Fibroblast of pulmonary artery (primary cell): ENCODE data around the gene ARID2.

Experiments used
- DNase-seq: peaks from one replicate; pipeline ENCODE4 v3.0.0-alpha.2; 2010; ENCODE audit warnings: low read depth
- H3K4me3 ChIP-seq: replicated peaks from 2 replicates; pipeline ENCODE4 v1.5.1; 2011; ENCODE audit warnings: low read depth, mild to moderate bottlenecking, control low read depth, low read length, moderate library complexity
- TF ChIP-seq, protein P1 (sequence below): IDR thresholded peaks from 2 replicates; pipeline ENCODE4 v1.5.1; 2011; ENCODE audit warnings: mild to moderate bottlenecking, control low read depth, low read length, inconsistent platforms; ENCODE audit errors: missing control alignments

Gene ARID2

DNA sequence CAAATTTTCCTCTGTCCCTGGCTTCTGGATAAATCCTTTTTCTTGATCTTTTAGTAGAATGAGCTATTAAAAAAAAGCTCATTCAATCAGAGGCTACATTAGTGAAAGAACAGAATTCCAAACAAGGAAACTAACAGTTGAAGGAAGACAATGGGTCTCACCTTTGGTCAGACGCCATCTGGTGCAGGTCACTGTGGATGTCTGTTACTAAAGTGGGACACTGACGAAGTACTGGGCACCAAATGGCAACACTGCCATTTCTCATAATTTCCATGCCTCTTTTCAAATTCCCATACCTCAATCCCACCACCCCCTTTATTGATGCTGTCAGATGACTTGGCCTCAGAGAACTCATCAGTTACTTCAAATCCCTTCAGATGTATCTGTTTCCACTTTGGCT lies 24.5 kb upstream of the ARID2 start:
- no peak overlapping the region for H3K4me3 ChIP-seq
- TF ChIP-seq, protein P1, sequence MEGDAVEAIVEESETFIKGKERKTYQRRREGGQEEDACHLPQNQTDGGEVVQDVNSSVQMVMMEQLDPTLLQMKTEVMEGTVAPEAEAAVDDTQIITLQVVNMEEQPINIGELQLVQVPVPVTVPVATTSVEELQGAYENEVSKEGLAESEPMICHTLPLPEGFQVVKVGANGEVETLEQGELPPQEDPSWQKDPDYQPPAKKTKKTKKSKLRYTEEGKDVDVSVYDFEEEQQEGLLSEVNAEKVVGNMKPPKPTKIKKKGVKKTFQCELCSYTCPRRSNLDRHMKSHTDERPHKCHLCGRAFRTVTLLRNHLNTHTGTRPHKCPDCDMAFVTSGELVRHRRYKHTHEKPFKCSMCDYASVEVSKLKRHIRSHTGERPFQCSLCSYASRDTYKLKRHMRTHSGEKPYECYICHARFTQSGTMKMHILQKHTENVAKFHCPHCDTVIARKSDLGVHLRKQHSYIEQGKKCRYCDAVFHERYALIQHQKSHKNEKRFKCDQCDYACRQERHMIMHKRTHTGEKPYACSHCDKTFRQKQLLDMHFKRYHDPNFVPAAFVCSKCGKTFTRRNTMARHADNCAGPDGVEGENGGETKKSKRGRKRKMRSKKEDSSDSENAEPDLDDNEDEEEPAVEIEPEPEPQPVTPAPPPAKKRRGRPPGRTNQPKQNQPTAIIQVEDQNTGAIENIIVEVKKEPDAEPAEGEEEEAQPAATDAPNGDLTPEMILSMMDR: no peak
- DNase-seq: no peak

DNA sequence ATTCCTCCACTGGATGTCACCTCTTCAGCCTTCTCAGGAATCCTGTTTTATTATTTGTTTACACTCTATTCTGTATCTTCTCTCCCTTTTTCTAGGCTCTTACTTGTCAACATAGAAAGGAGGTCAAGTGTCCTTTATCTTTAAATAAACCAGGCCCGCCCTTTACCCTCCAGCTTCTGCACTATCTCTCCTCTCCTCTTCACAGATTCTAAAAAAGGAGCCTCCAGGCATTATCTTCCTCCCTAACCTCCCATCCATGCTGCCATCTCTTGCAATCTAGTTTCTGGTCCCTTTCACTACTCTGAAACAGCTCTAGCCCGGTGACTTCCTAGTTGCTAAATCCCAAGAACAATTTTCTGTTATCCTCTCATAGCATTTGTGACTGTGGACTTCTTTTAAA lies 24.1 kb upstream of the ARID2 start:
- TF ChIP-seq, protein P1: no peak
- no peak overlapping the region for H3K4me3 ChIP-seq
- DNase-seq: no peak

DNA sequence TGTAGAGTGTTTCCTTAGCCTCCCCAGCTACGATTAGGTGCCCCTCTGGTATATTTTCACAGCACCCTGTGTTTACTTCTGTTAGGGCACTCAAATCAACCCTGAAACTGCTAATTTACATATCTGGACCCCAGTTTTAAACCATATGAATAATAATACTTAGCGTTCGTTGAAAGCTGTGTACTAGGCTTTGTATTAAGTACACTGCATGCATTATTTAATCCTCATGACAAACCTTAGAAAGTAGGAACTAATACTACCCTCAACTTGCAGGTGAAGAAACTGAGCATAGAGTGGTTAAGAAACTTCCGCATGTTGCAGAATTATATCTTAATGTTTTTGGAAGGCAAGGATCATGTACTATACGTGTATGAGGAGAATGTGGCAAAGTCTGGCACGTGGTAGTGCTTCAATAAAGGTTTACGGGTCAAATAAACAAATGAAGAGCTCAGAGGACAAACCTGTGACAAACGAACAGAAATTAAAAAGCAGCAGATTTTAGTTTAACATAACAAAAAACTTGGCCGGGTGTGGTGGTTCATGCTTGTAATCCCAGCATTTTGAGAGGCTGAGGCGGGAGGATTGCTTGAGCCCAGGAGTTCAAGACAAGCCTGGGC lies 22.2 kb upstream of the ARID2 start:
- TF ChIP-seq, protein P1: no peak
- no peak overlapping the region for H3K4me3 ChIP-seq
- no peak for DNase-seq

DNA sequence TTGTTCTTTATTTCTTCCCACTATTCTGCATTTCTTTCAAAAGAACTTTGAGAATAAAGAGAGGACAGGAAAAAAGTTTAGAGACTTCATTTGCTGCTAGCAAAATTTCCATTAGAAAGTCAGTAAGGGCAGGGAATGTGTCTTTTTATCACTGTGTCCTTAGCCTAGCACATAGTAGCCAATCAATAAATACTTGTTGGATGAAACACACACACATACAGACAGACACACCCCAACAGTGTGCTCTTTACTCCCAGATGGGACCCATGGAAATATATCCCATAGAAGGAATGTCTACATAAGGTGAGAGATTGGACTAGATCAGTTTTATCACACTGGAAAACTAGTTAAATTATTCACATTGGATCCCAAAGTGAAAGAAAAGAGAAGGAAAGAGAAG lies 21.1 kb upstream of the ARID2 start:
- TF ChIP-seq, protein P1: no peak
- no peak for DNase-seq
- H3K4me3 ChIP-seq: no peak overlapping the region

DNA sequence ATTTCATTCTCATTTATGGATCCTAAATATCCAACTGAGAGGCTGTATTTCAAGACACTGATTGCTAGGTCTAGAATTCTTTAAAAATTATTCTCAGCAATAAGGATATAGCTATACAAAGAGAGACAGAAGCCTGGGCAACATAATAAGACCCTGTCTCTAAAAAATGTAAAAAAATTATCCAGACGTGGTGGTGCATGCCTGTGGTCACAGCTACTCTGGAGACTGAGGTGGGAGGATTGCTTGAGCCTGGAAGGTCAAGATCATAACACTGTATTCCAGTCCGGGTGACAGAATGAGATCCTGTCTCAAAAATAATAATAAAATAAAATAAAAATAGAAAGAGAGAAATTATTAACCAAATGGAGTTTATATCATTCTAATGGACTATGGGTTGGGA lies 20.6 kb upstream of the ARID2 start:
- H3K4me3 ChIP-seq: no peak overlapping the region
- TF ChIP-seq, protein P1: no peak
- DNase-seq: peak; percentile 16

DNA sequence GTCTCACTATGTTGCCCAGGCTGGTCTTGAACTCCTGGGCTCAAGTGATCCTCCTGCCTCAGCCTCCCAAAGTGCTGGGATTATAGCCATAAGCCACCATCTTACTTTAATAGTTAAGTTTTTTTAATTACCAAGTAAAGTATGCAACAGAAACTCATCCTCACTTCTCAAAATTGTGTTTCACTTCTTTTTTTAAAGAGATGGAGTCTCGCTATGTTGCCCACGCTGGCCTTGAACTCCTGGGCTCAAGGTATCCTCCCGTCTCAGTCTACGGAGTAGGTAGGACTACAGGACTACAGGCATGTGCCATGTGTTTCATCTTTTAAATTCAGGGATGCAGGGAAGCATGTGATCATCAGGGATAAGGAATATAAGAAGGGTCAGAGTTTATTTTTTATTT lies 17.2 kb upstream of the ARID2 start:
- TF ChIP-seq, protein P1: no peak
- no peak for DNase-seq

DNA sequence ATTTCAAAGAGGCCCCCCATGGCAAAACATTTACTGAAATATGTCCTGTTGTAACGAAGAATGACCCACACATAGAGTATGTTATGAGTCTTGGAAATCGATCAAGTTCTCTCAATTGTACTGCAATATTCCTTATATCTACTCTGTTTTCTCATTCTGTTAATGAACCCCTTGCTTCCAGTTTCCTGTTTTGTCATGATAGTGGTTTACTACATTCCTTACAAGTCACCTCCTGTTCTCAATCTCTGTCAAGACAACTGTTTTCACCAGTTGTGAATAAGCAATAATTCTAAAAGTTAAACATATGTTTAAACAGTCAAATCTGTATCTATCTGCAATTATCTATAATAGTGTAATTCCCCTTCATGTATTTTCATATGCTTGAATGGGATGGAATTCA lies 16.4 kb upstream of the ARID2 start:
- H3K4me3 ChIP-seq: no peak overlapping the region
- TF ChIP-seq, protein P1: no peak
- DNase-seq: peak; percentile 36

More for the DNA sequence above, 17.2 kb upstream of the ARID2 start:
- H3K4me3 ChIP-seq: no peak overlapping the region
